H9 (cell line): Measurements from ENCODE around the gene TTC12. TPM values are rescaled to one million over a fixed set of nuclear protein-coding genes. Genes with fewer than 3 reads are reported as not detected.

Experiments
- DNase-seq: peaks from one replicate; pipeline ENCODE4 v3.0.0-alpha.2; 2017
- H2AFZ ChIP-seq: one replicate; pipeline ENCODE4 v1.6.1; 2013; ENCODE audit warnings: mild to moderate bottlenecking, low read length, control low read depth, moderate library complexity
- H2AK5ac ChIP-seq: 2 replicates; pipeline ENCODE4 v1.6.1; 2013; ENCODE audit warnings: low read length, control low read depth, mixed read lengths; ENCODE audit not compliant: insufficient read length
- H2BK120ac ChIP-seq: one replicate; pipeline ENCODE4 v1.6.1; 2013; ENCODE audit warnings: low read depth, mild to moderate bottlenecking, low read length, control low read depth, inconsistent platforms; ENCODE audit not compliant: poor library complexity, severe bottlenecking
- H2BK12ac ChIP-seq: 2 replicates; pipeline ENCODE4 v1.6.1; 2013; ENCODE audit warnings: low read length, control low read depth, mixed read lengths, low read depth; ENCODE audit not compliant: insufficient read length
- H2BK15ac ChIP-seq: 2 replicates; pipeline ENCODE4 v1.6.1; 2013; ENCODE audit warnings: low read depth, low read length, control low read depth
- H2BK20ac ChIP-seq: one replicate; pipeline ENCODE4 v1.6.1; 2013; ENCODE audit warnings: low read depth, mild to moderate bottlenecking, low read length, control low read depth, inconsistent platforms; ENCODE audit not compliant: poor library complexity, severe bottlenecking
- H2BK5ac ChIP-seq: 2 replicates; pipeline ENCODE4 v1.6.1; 2013; ENCODE audit warnings: low read length, control low read depth, mixed read lengths; ENCODE audit not compliant: insufficient read length
- H3K14ac ChIP-seq: 2 replicates; pipeline ENCODE4 v1.6.1; 2013; ENCODE audit warnings: low read length, control low read depth; ENCODE audit not compliant: insufficient read depth
- H3K18ac ChIP-seq: 2 replicates; pipeline ENCODE4 v1.6.1; 2013; ENCODE audit warnings: low read depth, mild to moderate bottlenecking, mixed read lengths, low read length, control low read depth; ENCODE audit not compliant: insufficient read length
- H3K23ac ChIP-seq: 2 replicates; pipeline ENCODE4 v1.6.1; 2013; ENCODE audit warnings: low read length, control low read depth, mixed read lengths, low read depth; ENCODE audit not compliant: insufficient read length
- H3K23me2 ChIP-seq: 2 replicates; pipeline ENCODE4 v1.6.1; 2013; ENCODE audit warnings: low read depth, mild to moderate bottlenecking, mixed read lengths, low read length, control low read depth; ENCODE audit not compliant: insufficient read length, poor library complexity, severe bottlenecking
- H3K27ac ChIP-seq: 2 replicates; pipeline ENCODE4 v1.5.1; 2013; ENCODE audit warnings: low read length, control low read depth, mixed read lengths, low read depth; ENCODE audit not compliant: insufficient read length
- H3K27me3 ChIP-seq: 2 replicates; pipeline ENCODE4 v1.6.1; 2013; ENCODE audit warnings: low read length, control low read depth, inconsistent platforms; ENCODE audit not compliant: insufficient read depth
- H3K4ac ChIP-seq: 2 replicates; pipeline ENCODE4 v1.6.1; 2013; ENCODE audit warnings: low read depth, mild to moderate bottlenecking, control low read depth, inconsistent platforms, low read length, moderate library complexity
- H3K4me1 ChIP-seq: 2 replicates; pipeline ENCODE4 v1.6.1; 2013; ENCODE audit warnings: low read length, control low read depth, inconsistent platforms; ENCODE audit not compliant: insufficient read depth
- H3K4me2 ChIP-seq: 2 replicates; pipeline ENCODE4 v1.6.1; 2013; ENCODE audit warnings: low read length, control low read depth, mixed read lengths; ENCODE audit not compliant: insufficient read length, insufficient read depth
- H3K56ac ChIP-seq: 2 replicates; pipeline ENCODE4 v1.6.1; 2013; ENCODE audit warnings: low read depth, mild to moderate bottlenecking, mixed read lengths, low read length, control low read depth; ENCODE audit not compliant: insufficient read length
- H3K79me1 ChIP-seq: 2 replicates; pipeline ENCODE4 v1.6.1; 2013; ENCODE audit warnings: low read depth, mild to moderate bottlenecking, moderate library complexity, low read length, control low read depth, inconsistent platforms; ENCODE audit not compliant: insufficient read depth, poor library complexity, severe bottlenecking
- H3K79me2 ChIP-seq: 2 replicates; pipeline ENCODE4 v1.6.1; 2013; ENCODE audit warnings: low read length, control low read depth, inconsistent platforms; ENCODE audit not compliant: insufficient read depth
- H3K9ac ChIP-seq: 2 replicates; pipeline ENCODE4 v1.6.1; 2013; ENCODE audit warnings: low read length, control low read depth, mixed read lengths; ENCODE audit not compliant: insufficient read length; ENCODE audit errors: extremely low read depth
- H3K9me3 ChIP-seq: one replicate; pipeline ENCODE4 v1.6.1; 2013; ENCODE audit warnings: low read depth, low read length, inconsistent platforms; ENCODE audit not compliant: control insufficient read depth
- H3T11ph ChIP-seq: one replicate; pipeline ENCODE4 v1.6.1; 2013; ENCODE audit warnings: mild to moderate bottlenecking, low read length, control low read depth, inconsistent platforms
- H4K20me1 ChIP-seq: one replicate; pipeline ENCODE4 v1.6.1; 2013; ENCODE audit not compliant: control insufficient read depth, insufficient read length, insufficient read depth
- H4K5ac ChIP-seq: 2 replicates; pipeline ENCODE4 v1.6.1; 2013; ENCODE audit warnings: low read depth, mild to moderate bottlenecking, mixed read lengths, low read length, control low read depth; ENCODE audit not compliant: insufficient read length
- H4K8ac ChIP-seq: replicated peaks from 2 replicates; pipeline ENCODE4 v1.6.1; 2013; ENCODE audit warnings: low read length, control low read depth, mixed read lengths, low read depth; ENCODE audit not compliant: insufficient read length
- H4K91ac ChIP-seq: 2 replicates; pipeline ENCODE4 v1.6.1; 2013; ENCODE audit warnings: low read depth, mild to moderate bottlenecking, moderate library complexity, mixed read lengths, low read length, control low read depth; ENCODE audit not compliant: insufficient read length
- H3K27ac Mint-ChIP-seq, 3 experiments: 2 replicates in 2 of 3; 3 replicates in 1 of 3; pipeline ENCODE4 v1.8.0; 2020 to 2021; ENCODE audit warnings: mixed read lengths in 3 of 3, mild to moderate bottlenecking in 1 of 3, moderate library complexity in 1 of 3
- H3K27me3 Mint-ChIP-seq: 2 replicates; pipeline ENCODE4 v1.8.0; 2021; ENCODE audit warnings: low read depth, mild to moderate bottlenecking, moderate library complexity, mixed read lengths
- H3K36me3 Mint-ChIP-seq, 3 experiments: 2 replicates in 2 of 3; 3 replicates in 1 of 3; pipeline ENCODE4 v1.8.0; 2020 to 2021; ENCODE audit warnings: low read depth in 3 of 3, mixed read lengths in 3 of 3; ENCODE audit not compliant: insufficient read depth in 1 of 3
- H3K4me1 Mint-ChIP-seq, 2 experiments: 2 replicates each; pipeline ENCODE4 v1.8.0; 2020; ENCODE audit warnings: mixed read lengths in 2 of 2
- H3K4me3 Mint-ChIP-seq, 2 experiments: 2 replicates in 1 of 2; 3 replicates in 1 of 2; pipeline ENCODE4 v1.8.0; 2020 to 2021; ENCODE audit warnings: mild to moderate bottlenecking in 2 of 2, mixed read lengths in 2 of 2, moderate library complexity in 1 of 2
- H3K9me3 Mint-ChIP-seq, 2 experiments: 2 replicates in 1 of 2; 3 replicates in 1 of 2; pipeline ENCODE4 v1.8.0; 2020; ENCODE audit warnings: mild to moderate bottlenecking in 2 of 2, mixed read lengths in 2 of 2, moderate library complexity in 1 of 2
- WGBS: extraction: QIAGEN DNeasy Blood & Tissue Kit; methylation state at CpG from one replicate; pipeline ENCODE4 v1.1.7; 2013; ENCODE audit warnings: missing lambda C conversion rate, low lambda C conversion rate, mixed read lengths; ENCODE audit not compliant: insufficient read length; ENCODE audit errors: extremely low coverage; 5-methylcytosine and 5-hydroxymethylcytosine counted together
- total RNA-seq: library from RNA; stranded (reverse); gene quantifications from 2 replicates; pipeline ENCODE4 v1.2.1, GENCODE V29; 2021
- TF ChIP-seq, protein P1 (sequence below): fragments of 200-600 bp; sonication (generic); conservative IDR thresholded peaks from 3 replicates; pipeline ENCODE4 v1.8.0; 2021; ENCODE audit warnings: antibody characterized with exemption, mild to moderate bottlenecking

Gene TTC12
- total RNA-seq, 1 experiment from 2014 or later = 8.3 TPM

DNA sequence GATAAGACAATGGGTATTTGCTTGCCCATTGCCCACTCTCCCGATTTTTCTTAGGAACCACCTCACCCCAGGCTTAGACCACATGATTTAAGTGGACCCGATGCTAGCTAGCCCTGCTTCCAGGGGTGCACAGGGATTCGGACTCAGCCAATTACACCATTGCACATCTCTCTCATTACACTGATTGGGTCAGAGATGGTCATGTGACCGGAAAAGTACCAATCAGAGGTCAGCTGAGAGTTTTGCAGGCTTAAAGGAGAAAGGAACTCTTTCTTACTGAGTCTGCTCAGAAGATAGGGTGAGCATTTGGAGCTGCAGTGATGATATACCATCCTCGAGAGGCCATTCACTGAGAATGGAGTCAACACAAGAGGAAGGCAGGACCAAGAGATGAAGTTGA, 61.0 kb downstream of the TTC12 start:
- Histone ChIP-seq H3K23ac (no peak overlapping the region), H4K5ac (no peak overlapping the region), H4K8ac (no peak overlapping the region), H2BK20ac (no peak overlapping the region), H3K79me2 (no peaks in the 10 kb centered on the region), H3K23me2 (no peaks in the 10 kb centered on the region), H2BK15ac (no peak overlapping the region), H2AK5ac (no peak overlapping the region), H3K27me3 (no peaks in the 10 kb centered on the region), H2BK5ac (no peak overlapping the region), H3K4me1 (no peaks in the 10 kb centered on the region; the same call in 1 of the 2 replicates), H3K4ac (no peak overlapping the region), H3K9me3 (no peaks in the 10 kb centered on the region), H3K9ac (no peak overlapping the region), H4K91ac (no peak overlapping the region), H3K56ac (no peak overlapping the region), H3K27ac (no peak overlapping the region), H3T11ph (no peak overlapping the region), H3K79me1 (no peaks in the 10 kb centered on the region), H2AFZ (no peak overlapping the region), H4K20me1 (no peaks in the 10 kb centered on the region), H2BK120ac (no peak overlapping the region), H3K18ac (no peak overlapping the region), H3K14ac (no peak overlapping the region), H2BK12ac (no peak overlapping the region), H3K4me2 (no peak overlapping the region)
- Mint-ChIP-seq H3K36me3 (no peaks in the 10 kb centered on the region), H3K4me1 (peaks cover 14 to 19% of the 10 kb centered on the region in 2 experiments), H3K4me3 (no peak overlapping the region), H3K27ac (no peak overlapping the region), H3K27me3 (no peaks in the 10 kb centered on the region; the same call in 1 of the 2 replicates), H3K9me3 (no peaks in the 10 kb centered on the region)
- no CpG with 5 or more reads among the region's 5 CpGs for WGBS
- DNase-seq = no peak
- TF ChIP-seq, protein P1, sequence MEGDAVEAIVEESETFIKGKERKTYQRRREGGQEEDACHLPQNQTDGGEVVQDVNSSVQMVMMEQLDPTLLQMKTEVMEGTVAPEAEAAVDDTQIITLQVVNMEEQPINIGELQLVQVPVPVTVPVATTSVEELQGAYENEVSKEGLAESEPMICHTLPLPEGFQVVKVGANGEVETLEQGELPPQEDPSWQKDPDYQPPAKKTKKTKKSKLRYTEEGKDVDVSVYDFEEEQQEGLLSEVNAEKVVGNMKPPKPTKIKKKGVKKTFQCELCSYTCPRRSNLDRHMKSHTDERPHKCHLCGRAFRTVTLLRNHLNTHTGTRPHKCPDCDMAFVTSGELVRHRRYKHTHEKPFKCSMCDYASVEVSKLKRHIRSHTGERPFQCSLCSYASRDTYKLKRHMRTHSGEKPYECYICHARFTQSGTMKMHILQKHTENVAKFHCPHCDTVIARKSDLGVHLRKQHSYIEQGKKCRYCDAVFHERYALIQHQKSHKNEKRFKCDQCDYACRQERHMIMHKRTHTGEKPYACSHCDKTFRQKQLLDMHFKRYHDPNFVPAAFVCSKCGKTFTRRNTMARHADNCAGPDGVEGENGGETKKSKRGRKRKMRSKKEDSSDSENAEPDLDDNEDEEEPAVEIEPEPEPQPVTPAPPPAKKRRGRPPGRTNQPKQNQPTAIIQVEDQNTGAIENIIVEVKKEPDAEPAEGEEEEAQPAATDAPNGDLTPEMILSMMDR = no peak
